PC-3 (cell line): Measurements from ENCODE around the gene PSME2.

Experiments
- EZH2 ChIP-seq: fragments of 300-600 bp; sonication (generic); IDR thresholded peaks from one replicate; pipeline ENCODE4 v1.6.1; 2017; ENCODE audit warnings: antibody characterized with exemption, mild to moderate bottlenecking, low read length; ENCODE audit not compliant: unreplicated experiment
- TF ChIP-seq, protein P1 (sequence below): fragments of 300-600 bp; sonication (generic); conservative IDR thresholded peaks from 2 replicates; pipeline ENCODE4 v1.5.1; 2017; ENCODE audit warnings: antibody characterized with exemption, low read depth, mild to moderate bottlenecking, low read length

DNA sequence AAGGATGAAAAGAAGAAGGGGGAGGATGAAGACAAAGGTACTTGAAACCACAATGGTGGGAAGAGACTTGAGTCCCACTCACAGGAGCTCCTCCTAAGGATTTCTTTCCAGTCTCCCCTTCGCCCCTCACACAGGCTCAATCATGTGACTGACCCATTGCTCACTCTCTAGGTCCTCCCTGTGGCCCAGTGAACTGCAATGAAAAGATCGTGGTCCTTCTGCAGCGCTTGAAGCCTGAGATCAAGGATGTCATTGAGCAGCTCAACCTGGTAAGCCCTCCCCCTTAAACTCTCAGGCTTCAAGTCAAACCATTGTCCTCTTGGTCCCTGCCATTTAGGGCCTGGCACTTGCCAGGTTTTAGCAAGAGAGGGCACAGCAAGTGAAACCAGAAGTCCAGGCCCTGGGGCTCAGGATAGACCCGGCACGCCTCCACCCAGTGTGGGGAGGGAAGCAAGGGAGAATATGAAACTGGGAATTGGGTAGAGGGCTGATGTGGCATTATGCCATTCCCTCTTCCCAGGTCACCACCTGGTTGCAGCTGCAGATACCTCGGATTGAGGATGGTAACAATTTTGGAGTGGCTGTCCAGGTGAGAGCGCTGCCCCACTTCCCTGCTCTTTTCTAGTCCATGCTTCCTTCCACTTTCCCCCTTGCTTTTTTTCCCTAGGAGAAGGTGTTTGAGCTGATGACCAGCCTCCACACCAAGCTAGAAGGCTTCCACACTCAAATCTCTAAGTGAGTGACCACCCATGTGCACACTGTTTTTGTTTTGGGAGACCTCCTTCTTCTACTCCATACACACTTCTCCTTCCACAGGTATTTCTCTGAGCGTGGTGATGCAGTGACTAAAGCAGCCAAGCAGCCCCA lies 8.6 kb downstream of the PSME2 start:
- TF ChIP-seq, protein P1, sequence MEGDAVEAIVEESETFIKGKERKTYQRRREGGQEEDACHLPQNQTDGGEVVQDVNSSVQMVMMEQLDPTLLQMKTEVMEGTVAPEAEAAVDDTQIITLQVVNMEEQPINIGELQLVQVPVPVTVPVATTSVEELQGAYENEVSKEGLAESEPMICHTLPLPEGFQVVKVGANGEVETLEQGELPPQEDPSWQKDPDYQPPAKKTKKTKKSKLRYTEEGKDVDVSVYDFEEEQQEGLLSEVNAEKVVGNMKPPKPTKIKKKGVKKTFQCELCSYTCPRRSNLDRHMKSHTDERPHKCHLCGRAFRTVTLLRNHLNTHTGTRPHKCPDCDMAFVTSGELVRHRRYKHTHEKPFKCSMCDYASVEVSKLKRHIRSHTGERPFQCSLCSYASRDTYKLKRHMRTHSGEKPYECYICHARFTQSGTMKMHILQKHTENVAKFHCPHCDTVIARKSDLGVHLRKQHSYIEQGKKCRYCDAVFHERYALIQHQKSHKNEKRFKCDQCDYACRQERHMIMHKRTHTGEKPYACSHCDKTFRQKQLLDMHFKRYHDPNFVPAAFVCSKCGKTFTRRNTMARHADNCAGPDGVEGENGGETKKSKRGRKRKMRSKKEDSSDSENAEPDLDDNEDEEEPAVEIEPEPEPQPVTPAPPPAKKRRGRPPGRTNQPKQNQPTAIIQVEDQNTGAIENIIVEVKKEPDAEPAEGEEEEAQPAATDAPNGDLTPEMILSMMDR, result no peak
- no peak for TF ChIP-seq EZH2
